Activated effector memory CD4-positive, alpha-beta T cell treated with Interleukin-2 at 50 U/mL for 16 hours (primary cell): Measurements from ENCODE around the gene RALGPS1.
"Not testable (repeated sequence)": the region's sequence is repeated elsewhere in the genome, so short reads cannot be mapped to it uniquely, and the experiment has no call there.

Experiments used
- DNase-seq: peaks from one replicate; pipeline ENCODE4 v3.0.0-alpha.2; 2020

RALGPS1 gene

DNA sequence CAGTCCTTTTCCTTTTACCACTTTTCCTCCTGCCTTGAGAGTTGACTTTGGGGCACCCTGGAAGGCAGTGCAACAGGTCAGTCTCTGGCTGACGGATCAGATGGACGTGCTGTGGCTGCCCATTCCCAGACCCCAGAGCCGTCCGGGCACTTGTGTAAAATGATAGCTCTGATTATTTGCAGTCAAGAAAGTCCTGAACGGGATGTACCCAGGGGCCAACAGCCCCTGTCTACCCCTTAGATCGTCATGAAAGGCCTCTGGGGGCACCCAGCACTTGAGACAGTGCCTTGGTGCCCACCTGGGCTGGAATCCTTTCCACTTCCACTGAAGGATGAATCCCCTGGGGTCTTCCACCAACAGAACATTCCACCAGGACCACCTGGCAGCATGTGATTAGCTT, 225.6 kb downstream of the RALGPS1 start:
- DNase-seq: no peak

DNA sequence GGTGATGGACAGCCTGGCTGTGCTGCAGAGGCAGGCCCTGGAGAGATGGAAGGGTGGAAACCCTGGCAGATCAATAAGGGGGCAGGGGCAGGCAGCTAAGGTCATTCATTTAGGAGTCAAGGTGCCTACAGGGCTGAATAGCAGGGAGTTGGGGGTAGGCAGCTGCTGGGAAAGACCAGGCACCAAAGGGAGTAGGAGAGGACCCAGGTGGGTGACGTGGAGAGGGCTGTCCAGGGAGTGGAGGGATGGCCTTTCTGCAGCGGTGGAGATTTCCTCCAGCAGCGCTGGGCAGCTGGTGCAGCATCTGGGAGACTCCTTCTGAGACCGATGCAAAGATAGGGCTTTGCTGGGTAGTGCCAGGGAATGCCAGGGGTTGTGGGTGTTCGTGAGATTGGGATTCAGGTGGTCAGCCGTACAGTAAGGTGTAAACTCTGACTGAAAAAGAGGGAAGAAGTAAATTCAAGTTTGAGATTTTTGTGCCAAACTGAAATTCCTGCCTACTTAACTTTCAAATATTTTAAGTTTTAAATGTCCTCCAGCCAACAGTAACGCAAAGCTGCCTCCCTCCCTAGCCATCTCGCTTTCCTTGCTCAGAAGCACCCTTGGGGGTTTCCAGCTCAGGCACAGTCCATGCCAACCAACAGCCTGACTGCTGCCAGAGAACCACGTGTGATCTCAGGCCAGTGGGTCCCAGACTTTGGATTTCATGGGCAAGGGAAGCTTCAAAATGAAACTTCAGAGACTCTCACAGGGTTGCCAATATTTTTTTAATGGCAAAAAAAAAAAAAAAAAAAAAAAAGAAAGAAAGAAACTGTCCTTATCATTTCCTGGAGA, 226.5 kb downstream of the RALGPS1 start:
- DNase-seq: no peak

GRCh38 chr9:127142291-127142690, 227.7 kb downstream of the RALGPS1 start:
- no peak for DNase-seq

- DNase-seq: no peak
Observed at GRCh38 chr9:127142931-127143464, 228.4 kb downstream of the RALGPS1 start.

GRCh38 chr9:127143920-127144465, 229.4 kb downstream of the RALGPS1 start:
- no peak for DNase-seq

- no peak for DNase-seq
Observed at GRCh38 chr9:127144670-127145445, 230.3 kb downstream of the RALGPS1 start.

DNA sequence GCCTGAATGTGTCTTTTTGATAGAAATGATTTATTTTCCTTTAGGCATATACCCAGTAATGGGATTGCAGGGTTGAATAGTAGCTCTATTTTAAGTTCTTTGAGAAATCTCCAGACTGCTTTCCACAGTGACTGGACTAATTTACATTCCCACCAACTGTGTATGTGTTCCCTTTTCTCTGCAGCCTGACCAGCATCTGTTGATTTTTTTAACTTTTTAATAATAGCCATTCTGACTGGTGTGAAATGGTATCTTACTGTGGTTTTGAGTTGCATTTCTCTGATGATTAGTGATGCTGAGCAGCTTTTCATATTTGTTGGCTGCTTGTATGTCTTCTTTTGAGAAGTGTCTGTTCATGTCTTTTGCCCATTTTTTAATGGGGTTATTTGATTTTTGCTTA, 232.3 kb downstream of the RALGPS1 start:
- not testable (repeated sequence) for DNase-seq

DNA sequence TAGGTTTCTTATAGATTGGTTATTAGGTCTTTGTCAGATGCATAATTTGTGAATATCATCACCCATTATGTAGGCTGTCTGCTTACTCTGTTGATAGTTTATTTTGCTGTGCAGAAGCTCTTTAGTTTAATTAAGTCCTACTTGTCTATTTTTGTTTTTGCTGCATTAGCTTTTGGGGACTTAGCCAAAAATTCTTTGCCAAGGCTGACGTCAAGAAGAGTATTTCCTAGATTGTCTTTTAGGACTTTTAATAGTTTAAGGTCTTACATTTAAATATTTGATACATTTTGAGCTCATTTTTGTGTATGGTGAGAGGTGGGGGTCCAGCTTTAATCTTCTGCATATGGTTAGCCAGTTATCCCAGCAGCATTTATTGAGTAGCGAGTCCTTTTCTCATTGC, 232.7 kb downstream of the RALGPS1 start:
- DNase-seq: no peak

- no peak for DNase-seq
Observed at GRCh38 chr9:127148014-127148413, 233.4 kb downstream of the RALGPS1 start.

GRCh38 chr9:127149010-127149409, 234.4 kb downstream of the RALGPS1 start:
- no peak for DNase-seq

- DNase-seq: no peak
Observed at GRCh38 chr9:127149463-127150390, 235.1 kb downstream of the RALGPS1 start.

DNA sequence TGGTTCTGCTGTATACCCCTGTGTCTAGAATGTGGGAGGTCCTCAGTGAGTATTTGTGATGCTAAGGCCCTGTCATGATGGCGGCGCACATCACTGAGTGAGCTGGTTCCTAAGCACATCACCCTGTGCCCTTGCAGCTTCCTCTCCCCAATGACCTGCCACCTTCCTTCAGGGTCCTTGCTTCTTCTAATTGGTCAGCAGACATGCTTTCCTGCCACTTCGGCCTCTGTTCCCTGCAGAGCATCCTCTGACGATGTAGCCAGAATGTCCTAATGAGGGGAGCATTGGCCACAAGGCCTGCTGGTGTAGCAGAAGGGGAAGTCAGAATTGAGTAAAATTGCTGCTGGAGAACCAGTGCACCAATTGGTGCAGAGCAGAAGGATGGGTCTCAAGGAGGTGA, 238.9 kb downstream of the RALGPS1 start:
- no peak for DNase-seq

DNA sequence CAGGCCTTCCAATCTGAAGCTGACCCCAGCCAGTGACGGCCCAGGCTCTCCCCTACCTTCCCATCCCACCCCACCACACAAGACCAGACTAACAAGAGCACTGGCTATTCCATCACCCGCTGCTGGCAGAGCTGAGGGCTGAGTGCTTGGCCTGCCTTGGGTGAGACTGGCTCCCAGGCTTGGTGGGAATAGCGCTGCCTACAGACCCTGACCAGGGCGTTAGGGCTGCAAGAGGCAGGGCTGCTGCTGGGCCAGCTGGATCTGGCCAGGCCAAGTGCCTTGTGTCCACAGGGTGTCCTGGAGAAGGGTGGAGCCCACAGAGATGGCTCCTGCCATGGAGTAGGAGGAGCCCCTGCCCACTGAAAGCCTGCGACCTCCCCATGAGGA, 239.4 kb downstream of the RALGPS1 start:
- no peak for DNase-seq

DNA sequence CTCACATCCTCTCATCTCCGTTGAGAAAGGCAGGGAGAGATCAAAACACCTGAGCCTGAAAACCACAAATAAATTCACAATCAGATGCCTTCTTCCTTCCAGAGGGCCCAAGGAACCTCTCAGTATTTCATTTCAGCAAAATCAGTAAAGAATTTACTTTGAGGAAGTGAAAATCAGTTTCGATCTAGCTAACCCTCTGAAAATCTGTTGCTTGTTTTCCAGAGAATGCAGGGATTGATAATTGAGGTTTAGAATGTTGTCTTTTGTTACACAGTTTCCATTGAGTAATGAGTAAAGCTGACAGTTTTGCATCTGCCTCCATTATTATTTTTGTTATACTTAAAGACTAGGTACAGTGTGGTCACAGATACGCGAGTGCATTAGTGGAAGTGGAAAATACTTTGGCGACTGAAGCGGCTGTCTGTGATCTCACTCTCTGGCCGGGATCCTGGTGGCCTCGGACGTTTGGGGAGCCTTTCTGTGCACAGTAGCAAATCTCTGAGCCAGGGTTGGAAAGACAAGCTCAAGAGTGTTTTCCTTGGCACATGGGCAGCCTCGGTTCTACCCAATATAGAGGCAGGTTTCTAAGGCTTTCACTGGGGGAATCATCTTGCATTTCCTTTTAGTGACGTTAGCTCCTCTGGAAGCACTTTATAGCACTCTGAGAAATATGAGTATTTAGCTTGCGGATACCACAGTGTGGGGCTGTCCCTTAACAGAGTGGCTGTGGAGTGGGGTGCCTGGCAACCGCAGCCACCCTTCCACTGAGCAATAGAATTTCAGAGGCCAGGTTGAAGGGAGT, 240.0 kb downstream of the RALGPS1 start:
- DNase-seq: no peak

DNA sequence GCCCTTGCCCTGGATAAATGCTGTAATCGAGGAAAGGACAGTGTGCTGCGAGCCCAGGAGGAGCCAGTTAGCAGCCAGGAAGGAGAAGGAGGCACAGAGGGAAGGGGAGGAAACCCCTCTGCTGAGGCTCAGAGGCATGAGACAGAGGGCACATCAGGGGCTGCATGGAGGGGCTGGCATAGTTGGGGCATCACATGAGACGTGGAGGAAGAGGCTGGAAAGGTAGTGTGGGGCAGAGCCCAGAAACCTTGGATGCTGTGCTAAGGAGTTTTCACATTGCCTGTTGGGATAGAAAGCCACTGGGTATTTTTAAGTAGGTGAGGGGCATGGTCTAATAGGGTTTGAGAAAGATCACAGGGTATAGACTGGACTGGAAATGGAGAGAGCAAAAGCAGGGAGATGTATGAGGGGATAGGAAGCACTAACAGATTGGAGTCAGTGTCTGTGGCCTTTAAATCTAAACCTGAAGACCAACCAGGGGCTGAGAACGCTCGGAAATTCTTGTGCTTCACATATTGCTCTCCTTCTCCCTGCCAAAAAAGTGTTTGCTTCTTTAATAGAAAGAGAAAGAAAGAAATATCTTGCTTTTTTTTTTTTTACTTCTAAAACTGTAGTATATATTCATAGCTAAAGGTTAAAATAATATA, 240.9 kb downstream of the RALGPS1 start:
- DNase-seq: no peak

DNA sequence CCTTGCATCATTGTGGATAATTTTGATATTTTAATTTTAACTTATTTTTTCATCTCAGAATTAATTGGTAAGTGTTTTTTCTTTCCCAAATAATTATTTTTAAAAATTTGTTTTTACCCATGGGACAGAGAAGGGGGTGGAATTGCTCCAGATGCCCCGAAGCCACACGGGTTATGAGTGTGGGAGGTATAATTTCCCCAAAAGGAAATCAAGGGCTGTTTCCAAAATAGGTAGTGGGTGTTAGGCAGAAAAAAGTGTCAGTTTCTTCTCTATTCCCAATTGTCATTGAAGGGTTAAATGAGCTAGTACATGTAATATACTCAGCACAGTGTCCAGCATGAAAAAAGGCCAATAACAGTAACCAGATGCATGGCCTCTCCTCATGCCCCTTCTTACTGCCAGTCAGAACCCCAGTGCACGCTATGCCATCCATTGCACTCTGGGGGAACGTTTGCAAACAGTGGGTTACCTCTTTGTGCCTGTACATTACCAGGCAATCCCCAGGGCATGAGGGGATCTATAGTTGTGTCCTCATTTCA, 244.3 kb downstream of the RALGPS1 start:
- no peak for DNase-seq

- no peak for DNase-seq
Observed at GRCh38 chr9:127159325-127159801, 244.8 kb downstream of the RALGPS1 start.

DNA sequence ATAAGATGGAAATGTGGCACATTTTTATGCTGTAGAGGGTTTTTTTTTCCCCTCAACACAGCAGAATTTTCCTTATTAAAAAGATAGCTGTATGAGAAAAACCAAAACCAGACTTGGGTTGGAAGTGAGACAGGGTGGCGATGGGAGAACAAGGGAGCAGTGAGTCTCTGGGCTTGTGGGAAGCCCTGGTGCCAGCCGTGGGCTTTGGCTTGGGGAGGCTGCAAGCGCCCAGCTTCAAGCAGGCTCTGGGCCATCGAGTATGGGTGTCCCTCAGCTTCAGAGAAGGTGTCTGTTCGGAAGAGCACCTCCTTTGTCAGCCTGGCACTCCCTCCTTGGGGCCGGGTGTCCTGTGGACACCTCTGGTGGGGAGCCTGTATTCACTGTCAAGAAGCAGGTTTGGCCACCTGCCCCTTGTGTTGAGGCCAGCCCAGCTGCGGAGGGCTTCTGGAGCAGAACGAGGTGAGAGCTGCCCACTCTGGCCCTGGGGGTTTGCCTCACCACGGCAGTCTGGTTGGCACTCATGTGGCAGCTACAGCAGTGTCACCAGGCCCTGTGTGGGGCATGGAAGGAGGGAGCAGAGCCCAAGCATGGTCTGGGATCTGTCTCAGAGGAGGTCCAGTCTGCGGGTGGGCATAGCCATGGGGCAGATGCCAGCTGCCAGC, 245.5 kb downstream of the RALGPS1 start:
- no peak for DNase-seq

- no peak for DNase-seq
Observed at GRCh38 chr9:127161081-127161624, 246.6 kb downstream of the RALGPS1 start.
